GM18909 (cell line): ENCODE data around the gene ATP1A2.

ENCODE experiments used
- ATAC-seq: cut with Tn5 transposase; IDR thresholded peaks from one replicate; pipeline ENCODE4 v1.9.1; 2021; ENCODE audit warnings: mild to moderate bottlenecking; ENCODE audit not compliant: unreplicated experiment, poor library complexity

Gene ATP1A2

DNA sequence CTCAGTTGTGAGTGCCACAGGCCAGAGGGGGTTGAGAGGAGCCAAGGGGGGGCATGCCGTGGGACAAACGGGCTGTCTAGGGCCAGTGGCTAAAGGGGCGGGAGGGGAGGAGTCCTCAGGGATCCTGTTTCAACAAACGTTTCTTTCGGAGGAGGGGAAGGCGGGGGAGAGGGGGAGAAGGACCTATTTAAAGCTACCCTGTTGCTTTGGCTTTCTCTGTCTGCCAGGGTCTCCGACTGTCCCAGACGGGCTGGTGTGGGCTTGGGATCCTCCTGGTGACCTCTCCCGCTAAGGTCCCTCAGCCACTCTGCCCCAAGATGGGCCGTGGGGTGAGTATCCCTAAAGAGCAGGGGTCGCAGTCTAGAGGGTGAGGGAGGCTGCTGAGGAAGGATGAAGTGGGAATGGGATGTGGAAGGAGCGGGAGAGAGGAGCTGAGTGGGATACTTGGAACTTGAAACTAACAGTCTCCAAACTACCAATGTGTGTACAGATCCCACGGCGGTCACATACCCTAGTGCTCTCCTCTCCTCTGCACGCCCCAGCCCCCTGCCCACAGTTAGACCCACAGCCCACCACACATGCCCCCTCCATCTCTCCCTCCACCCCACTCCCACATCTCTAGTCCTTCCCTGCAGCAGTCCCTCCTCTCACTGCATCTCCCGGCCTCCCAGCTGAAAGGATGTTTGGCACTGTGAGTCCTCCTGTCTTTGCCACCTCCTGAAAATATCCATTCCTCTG, at the start of gene ATP1A2:
ATP1A2 (plus strand) TSS at position 215 of the 738 bp plus-strand sequence; CDS start at position 318, 103 bp downstream.
- ATAC-seq = no peak

DNA sequence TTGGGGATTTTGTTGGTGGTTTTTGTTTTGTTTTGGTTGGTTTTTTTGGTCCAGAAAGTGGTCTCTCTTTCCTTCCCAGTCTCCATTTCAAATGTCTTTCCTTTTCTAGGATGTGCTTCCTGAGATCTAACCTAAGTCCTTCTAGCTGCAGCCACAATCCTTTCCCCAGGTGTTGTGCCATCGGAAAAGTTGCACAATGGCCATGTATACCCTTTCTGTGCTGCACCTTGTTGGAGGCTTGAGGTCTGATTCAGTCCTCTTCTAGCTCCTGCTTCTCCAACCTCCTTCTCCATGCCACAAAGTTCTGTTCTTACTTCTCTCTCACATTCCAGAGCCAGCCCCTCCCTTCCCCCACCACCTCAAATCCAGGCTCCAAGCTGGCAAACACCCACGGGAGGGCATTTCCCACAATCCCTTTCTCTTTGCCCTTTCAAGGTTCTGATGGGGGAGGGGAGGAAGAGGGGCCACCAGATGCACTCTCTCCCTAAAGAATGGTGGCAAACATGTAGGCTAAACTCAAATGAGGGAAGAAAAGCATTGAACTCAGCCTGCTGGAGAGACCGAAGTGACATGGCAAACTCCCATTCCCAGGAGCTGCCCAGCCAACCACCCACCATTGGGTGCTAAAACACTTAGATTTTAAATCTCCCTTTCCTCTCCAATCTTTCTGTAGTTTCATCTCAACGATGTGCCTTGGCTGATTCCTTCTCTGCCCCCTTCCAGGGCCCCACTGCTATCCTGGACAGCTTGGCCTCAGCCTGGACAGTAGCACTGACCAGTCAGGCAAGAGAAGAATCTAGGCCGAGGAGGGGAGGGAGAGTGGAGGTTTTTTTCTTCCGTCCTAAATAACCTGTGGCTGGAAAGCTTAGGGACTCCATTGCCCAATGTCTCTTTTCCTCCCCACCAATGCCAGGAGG, 48.5 kb upstream of the ATP1A2 start:
- ATAC-seq = no peak

DNA sequence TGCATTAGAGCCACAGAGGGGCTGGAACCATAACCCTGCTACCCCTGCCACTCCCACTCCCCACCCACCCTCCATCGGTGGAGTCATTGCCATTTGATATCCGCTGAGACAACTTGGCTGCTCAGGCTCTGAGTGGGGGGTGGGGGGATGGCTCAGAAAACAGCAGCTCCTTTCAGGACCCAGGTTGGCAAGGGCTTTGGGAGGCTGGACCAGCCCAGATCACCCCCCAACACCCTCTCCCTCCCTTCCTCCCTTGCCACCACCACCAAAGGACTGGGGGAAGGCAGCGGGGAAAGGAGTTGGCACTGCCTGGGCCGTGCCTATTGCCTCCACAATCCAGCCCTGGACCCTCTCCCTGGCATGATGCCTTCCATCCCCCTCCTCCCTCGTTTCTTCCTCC, 47.3 kb upstream of the ATP1A2 start:
- no peak for ATAC-seq

DNA sequence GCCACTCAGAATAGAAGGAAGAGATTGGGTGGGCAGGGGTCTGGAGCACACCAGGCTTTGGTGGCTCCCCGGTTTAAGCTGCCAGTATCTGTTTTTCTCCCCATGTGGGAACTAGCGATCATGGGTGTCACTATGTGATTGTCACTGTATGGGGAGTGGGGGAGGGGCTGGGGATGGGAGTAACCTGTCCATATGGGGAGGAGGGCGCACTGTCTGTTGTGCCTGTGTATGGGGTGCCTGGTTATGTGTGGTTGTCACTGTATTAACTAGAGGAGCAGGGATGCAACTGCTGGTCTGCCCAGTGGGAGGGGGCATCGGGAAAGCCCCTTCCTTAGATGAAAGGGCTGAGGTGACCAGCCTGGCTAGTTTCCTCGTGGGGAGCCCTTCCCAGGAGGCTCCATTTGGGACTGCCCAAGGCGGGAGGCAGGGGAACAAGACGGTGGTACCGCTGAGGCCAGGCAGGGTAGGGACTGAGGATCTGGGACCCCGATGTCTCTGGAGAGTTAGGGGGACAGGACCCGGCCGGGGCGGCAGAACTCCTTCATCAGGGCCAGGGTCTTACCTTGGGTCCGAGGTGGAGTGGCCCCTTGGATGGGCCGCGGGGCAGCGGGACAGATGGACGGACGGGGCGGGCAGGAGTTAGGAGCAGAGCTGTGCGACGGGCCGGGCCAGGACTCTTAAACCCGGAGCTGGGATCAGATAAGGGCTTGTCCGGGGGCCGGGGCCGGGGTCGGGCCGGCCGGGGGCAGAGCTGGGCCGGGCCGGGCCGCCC, 45.9 kb upstream of the ATP1A2 start, which contains the start of gene KCNJ10:
KCNJ10 (minus strand) TSS at position 701 of the 772 bp plus-strand sequence. CDS start 27,628 bp downstream, outside the sequence.
- no peak for ATAC-seq

DNA sequence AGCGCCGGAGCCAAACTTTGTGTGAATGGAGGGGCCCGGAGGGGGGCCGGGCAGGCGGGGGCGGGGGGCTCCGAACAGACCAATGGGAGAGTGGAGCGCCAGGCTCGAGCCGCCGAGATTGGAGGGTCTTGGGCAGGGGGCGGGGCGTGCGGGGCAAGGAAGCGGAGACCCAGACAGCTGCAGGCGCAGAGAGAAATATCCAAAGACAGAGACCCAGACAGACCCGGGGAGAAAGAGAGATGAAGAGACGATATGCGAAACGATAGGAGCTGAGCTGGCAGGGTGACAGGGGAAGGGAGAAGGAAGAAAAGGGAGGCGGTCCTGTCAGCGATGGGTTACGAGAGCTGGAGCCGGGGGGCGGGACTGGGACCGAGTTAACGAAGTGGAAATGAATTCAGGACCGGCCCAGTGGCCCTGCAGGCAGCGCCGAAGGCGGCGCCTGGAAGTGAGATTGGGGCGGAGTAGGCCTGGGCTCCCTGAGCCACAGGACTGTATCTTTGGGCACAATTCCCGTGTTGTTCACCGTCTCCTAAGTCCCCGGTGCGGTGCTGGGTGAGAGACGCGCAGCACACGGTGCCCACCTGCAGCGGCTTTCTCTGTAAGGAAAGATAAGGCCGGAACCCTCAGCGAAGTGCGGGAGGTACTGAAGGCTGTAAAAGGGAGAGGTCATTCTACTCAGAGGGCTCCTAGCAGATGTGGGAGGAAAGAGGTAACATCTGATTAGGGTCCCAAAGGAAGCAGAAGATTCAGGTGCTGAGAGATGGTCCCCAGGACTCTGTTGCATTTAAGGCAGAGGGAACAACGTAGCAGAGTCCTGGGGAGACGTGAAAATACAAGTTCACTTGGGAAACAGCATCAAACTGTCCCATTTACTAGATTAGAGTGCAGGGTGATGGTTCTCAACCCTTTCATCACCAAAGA, 45.1 kb upstream of the ATP1A2 start:
- no peak for ATAC-seq

DNA sequence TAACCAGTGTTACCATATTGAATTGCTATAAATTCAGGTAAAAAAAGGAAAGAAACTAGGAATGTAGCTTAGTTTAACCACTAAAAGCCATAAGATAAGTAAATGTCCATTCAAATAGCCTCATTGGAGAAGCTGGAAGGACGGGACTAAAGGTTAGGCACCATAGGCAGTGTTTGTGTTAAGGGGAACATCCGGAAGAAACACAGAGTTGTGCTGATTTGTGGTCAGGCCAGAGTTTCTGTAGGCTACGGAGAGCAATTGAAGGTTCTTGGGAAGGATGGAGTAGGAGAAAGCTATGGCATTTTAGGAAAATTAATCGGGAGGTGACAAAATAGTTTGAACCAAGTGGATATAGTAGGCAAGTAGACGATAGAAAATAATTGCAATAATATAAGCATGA, 44.3 kb upstream of the ATP1A2 start:
- ATAC-seq = no peak

DNA sequence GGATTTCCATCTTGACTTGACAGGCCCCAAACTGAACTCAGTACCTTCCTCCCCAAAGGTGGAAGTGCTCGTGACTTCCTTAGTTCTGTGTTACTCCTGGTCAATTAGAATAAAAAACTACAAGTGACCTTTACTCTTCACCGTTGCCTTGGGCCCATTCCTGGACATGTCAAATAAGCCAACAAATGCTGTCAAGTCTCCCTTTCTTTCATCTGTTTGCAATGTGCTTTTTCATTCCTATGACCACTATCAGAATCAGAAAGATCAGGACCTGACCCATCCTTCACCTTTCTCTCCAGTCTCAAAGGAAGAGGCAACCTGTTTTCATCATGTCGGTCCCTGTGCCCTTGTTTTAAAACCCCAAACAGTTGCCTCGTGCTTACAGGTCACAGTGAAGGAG, 40.7 kb upstream of the ATP1A2 start:
- ATAC-seq = no peak

DNA sequence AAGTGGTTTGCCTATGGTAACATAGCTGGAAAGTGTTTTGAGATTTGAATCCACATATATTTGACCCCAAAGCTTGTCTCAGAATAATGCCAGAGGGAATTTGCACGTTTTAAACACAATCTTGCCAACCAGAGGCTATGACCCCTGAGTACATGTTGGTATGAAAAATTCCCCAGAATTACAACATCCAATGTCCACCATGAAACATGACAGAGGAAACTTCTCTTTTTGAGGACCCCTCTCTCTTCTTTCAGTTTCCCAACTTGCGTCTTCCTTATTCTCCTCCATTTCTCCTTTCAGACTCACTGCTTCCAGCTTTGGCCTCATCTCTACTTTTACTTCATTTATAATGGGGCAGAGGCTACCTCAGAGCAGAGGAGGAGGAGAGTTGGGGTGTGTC, 39.7 kb upstream of the ATP1A2 start:
- no peak for ATAC-seq

DNA sequence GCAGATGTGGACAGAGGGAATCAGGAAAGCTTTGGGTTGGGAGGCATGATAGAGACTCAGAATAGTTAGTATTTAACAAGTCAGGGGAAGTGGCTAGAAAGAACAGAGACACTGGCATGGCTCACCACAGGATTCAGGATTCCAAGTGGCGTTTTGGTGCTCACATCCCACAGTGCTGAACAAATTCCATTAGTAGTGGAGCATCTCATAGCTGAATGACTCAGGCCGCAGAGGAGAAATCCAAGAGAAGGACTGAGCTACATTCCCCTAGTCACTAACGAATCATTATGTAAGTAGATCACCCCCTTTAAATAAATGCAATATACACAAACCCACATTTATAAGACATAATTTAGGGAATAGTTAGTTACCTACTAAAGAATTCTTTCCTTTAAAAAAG, 39.3 kb upstream of the ATP1A2 start:
- ATAC-seq = no peak

DNA sequence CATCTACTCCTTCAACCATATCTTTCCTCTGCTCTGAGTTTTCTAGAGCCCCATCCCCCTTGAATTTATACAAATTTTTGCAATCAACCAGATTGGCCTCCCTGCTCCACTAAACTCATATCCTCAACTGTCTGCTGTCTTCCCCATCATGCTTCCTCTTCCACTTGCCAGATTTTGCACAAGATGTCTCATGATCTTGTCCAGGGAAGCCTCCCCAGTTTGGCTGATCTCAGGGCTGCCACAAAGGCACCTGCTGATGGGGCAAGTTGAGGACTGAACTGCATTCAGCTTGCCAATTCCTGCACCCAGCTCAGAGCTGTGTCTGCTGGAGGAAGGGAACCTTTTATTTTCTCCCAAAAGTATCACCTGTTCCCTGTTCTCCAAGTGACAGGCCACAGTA, 38.1 kb upstream of the ATP1A2 start:
- ATAC-seq = no peak

DNA sequence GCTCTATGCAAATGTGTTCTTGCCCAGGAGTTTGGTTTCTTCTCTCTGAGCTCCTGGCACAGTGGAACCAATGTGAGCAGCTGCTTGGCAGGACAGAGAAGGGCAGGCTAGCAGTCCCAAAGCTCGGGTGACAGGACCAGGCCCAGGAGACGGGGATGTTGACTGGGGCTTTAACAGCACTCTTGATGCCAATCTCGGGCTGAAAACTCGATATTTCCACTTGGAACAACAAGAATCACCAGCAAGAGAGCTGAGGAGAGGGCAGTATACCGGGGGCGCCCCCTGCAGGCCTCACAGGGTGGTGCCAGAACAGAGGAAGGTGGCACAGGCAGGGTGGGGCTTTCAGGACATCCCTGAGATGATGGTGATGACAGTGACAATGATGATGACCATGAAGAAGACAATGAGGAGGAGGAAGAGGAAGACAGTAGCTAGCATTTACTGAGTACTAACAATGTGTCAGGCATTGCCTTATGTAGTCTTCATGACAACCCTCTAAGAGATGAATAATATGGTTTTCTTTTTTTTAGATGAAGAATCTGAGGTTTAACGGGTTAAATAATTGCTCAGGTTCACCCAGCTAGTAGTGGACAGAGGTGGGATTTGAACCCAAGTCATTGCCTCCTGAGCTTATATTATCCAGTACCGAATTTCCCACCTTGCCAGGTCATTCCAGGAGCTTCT, 36.9 kb upstream of the ATP1A2 start:
- peak; percentile 58 for ATAC-seq

DNA sequence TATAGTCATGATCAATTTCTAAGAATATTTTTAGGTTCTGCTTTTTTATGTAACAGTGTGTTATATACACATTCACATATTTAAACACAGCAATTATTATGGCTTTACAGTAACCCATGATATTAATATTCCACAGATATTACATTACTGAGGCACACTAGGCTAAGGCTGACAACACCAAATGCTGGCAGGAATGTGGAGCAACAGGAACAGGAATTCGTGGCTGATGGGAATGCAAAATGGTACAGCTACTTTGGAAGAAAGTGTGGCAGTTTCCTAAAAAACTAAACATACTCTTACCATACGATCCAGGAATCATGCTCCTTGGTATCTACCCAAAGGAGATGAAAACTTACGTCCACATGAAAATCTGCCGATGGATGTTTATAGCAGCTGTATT, 36.1 kb upstream of the ATP1A2 start:
- ATAC-seq = no peak

DNA sequence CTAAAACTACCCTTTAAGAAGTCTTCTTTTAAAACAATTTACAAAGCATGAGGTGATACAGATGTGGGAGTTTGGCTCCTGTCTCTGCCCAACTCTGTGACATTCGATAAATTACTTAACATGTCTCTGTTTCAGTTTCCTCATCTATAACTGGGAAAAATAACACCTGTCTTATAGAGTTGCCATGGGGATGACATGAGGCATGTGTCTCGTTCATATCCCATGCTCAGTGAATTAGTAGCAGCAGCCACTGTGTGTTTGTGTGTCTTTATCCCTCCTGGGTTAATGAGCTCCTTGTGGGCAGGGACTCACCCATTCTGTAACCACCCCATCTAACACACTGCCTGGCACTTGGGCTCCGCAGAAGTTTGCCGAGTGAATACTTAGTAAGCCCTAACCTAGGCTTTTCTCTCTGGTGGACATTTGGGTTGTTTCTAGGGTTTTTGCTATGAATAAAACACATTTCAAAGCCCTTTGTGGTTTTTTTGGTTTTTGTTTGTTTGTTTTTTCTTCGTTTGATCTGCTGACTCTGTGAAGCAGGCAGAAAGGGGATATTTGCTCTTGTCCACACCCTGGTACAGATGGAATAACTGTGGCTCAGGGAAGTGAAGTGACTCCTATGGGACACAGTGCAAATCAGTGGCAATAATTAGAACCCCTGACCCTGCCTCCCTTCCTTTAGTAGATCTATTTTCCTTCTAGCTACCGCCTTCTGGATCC, 35.0 kb upstream of the ATP1A2 start:
- no peak for ATAC-seq

DNA sequence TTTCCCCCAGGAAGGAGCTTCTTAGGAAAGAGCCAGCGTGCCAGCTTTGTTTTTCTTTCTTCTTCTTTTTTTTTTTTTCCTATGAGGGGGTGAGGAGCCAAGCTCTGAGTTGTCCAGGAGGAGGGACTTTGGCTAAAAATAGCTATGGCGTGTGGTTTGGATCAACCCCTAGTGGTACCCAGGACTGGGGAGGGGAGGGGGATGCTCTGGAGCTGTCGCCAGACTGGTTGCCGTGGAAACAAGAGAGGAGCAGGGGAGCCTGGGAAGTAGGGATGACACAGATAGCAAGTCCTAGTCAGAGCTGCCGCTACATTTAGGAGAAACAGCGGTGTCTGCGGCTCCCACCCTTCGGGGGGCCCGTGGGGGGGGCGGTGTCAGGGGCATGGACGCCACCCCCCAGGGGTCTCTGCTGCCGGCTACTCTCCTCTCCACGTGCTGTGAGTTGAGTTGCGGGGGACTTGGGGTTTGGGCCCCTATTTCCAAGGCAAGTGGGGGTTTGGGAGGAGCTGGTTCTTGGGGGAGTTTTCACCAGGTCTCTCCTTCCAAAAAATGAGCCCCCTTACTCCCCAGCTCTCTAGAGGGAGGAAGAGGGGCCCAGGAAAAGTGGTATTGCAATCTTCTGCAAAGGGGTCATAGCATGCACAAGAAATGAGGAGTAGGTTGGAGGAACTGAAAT, 34.2 kb upstream of the ATP1A2 start, which contains the start of gene KCNJ9:
KCNJ9 (plus strand) TSS at position 278 of the 676 bp plus-strand sequence. CDS start 2,493 bp downstream, outside the sequence.
- no peak for ATAC-seq

DNA sequence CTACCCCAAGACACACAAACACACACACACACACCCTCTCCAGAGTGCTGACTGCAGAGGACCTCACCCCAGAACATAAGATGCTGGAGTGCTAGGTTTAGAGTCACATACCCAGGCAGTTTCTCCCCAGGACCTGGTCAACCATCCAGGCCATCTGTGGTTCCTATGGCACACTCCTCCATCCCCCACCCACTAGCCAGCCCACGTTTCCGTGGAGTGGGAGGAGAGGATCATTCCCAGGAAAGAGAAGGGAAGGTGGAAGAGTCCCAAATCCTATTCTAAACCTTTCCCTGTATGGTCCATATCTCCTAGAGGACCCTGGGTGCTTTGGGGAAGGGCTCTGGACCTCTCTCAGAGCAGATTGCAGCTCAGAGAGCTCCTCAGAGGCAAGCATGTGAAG, 33.1 kb upstream of the ATP1A2 start:
- ATAC-seq = no peak

DNA sequence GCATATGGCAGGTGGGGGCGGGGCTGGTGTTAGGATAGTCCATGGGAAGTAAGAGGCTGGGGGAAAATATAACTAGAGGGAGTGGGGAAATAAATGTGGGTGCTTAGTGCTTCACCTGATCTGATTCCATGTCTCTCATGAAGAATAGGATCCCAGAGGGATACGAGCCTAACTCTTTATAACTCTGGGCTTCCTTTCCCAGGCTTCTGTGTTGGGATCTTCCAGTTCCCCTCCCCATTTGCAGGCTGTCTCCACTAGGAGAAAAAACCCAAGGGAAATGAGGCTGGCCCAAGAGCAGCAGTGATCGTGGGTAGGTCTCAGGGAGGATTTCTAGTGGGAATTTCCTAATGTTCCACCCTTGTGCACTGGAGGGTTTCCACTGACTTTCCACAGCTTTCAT, 32.6 kb upstream of the ATP1A2 start:
- no peak for ATAC-seq

DNA sequence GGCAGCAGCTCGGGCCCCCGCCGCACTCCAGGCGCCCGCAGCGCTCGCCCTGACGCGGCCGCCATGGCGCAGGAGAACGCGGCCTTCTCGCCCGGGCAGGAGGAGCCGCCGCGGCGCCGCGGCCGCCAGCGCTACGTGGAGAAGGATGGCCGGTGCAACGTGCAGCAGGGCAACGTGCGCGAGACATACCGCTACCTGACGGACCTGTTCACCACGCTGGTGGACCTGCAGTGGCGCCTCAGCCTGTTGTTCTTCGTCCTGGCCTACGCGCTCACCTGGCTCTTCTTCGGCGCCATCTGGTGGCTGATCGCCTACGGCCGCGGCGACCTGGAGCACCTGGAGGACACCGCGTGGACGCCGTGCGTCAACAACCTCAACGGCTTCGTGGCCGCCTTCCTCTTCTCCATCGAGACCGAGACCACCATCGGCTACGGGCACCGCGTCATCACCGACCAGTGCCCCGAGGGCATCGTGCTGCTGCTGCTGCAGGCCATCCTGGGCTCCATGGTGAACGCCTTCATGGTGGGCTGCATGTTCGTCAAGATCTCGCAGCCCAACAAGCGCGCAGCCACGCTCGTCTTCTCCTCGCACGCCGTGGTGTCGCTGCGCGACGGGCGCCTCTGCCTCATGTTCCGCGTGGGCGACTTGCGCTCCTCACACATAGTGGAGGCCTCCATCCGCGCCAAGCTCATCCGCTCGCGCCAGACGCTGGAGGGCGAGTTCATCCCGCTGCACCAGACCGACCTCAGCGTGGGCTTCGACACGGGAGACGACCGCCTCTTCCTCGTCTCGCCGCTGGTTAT, 31.4 kb upstream of the ATP1A2 start:
- peak; percentile 68 for ATAC-seq
